WI38 (cell line): Measurements from ENCODE around the gene HNRNPC.

ENCODE experiments used
- H3K4me3 ChIP-seq: 2 replicates; pipeline ENCODE4 v1.5.1; 2011; ENCODE audit warnings: low read depth, mild to moderate bottlenecking, control low read depth, low read length
- CTCF ChIP-seq: IDR thresholded peaks from 2 replicates; pipeline ENCODE4 v1.5.1; 2012; ENCODE audit warnings: low read depth, mild to moderate bottlenecking, control low read depth, low read length

Gene HNRNPC

GRCh38 chr14:21240417-21240816 lies 28.8 kb downstream of the HNRNPC start:
- TF ChIP-seq CTCF = no peak
- no peak overlapping the region for H3K4me3 ChIP-seq

- H3K4me3 ChIP-seq = no peak overlapping the region
- TF ChIP-seq CTCF = no peak
Observed at GRCh38 chr14:21238823-21239518, 30.3 kb downstream of the HNRNPC start.

GRCh38 chr14:21236948-21237797 lies 32.1 kb downstream of the HNRNPC start:
- no peak for TF ChIP-seq CTCF
- H3K4me3 ChIP-seq = no peak overlapping the region

- no peak for TF ChIP-seq CTCF
Observed at GRCh38 chr14:21234112-21234511, 35.1 kb downstream of the HNRNPC start.

DNA sequence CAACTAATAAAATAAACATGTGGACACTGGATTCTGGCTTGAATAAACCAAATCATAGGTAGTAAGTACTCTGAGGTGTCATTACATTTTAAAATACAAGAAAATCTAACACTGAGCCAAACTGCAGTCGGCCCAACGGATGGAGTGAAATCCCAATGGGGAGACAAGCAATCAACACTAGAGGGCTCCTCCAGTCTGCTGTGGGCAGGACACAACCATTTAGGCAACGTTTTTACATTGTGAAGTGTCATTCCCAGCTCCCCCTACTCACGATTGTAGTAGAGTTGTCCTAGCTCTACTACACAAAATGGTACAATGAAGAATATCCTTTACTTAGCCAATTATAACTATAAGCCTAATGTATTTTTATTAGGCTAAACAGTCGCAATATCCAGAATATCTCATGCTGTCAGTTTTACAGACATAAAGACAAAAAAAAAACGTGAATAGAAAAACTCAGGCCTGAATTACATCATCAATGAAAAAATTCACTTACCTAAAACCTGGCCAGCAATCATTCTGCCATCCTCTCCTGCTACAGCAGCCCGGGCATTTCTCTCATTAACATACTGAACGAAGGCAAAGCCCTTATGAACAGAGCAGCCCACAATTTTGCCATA lies 35.7 kb downstream of the HNRNPC start:
- H3K4me3 ChIP-seq = no peak overlapping the region
- no peak for TF ChIP-seq CTCF

More at GRCh38 chr14:21234112-21234511, 35.1 kb downstream of the HNRNPC start:
- H3K4me3 ChIP-seq = no peak overlapping the region

DNA sequence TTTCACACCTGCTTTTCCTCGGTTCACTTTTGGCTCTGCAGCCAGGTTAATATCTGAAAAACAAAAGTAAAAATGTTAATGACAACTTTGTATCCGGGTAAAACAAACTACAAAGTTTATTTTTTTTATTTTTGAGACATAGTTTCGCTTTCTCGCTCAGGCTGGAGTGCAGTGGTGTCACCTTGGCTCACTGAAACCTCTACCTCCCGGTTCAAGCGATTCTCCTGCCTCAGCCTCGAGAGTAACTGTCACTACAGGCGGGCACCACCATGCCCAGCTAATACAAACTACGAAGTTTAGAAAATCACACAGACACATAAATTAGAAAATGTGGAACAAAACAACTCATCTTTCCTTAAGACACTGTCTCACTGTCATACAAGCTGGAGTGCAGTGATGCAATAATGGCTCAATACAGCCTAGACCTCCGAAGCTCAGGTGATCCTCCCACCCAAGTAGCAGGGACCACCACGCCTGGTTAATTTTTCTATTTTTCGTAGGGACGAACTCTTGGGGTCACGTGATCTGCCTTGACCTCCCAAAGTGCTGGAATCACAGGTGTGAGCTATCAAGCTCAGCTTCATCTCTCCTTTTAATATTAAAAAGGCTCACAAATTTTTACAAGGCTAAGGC lies 38.1 kb downstream of the HNRNPC start:
- TF ChIP-seq CTCF = no peak
- H3K4me3 ChIP-seq = no peak overlapping the region

GRCh38 chr14:21229821-21230220 lies 39.4 kb downstream of the HNRNPC start:
- TF ChIP-seq CTCF = no peak
- no peak overlapping the region for H3K4me3 ChIP-seq
